Endodermal cell (in vitro differentiated cells): ENCODE data around the gene NCMAP. TPM values are rescaled to one million over a fixed set of nuclear protein-coding genes. Genes with fewer than 3 reads are reported as not detected.

ENCODE experiments used
- DNase-seq: peaks from one replicate; pipeline ENCODE4 v3.0.0-alpha.2; 2017
- H3K27ac ChIP-seq: 2 replicates; pipeline ENCODE4 v1.5.1; 2013; ENCODE audit warnings: mild to moderate bottlenecking, low read depth, low read length, moderate library complexity
- H3K27me3 ChIP-seq: 2 replicates; pipeline ENCODE4 v1.6.1; 2013; ENCODE audit warnings: mild to moderate bottlenecking, low read length, moderate library complexity; ENCODE audit not compliant: insufficient read depth, control insufficient read depth, poor library complexity, severe bottlenecking
- H3K36me3 ChIP-seq: 2 replicates; pipeline ENCODE4 v1.7.0; 2013; ENCODE audit warnings: mild to moderate bottlenecking, low read length, moderate library complexity; ENCODE audit not compliant: control insufficient read depth, insufficient read depth
- H3K4me1 ChIP-seq: one replicate; pipeline ENCODE4 v1.7.0; 2013; ENCODE audit warnings: low read length; ENCODE audit not compliant: control insufficient read depth, insufficient read depth
- H3K4me3 ChIP-seq: 2 replicates; pipeline ENCODE4 v1.5.1; 2013; ENCODE audit warnings: mild to moderate bottlenecking, low read length, moderate library complexity
- H3K9ac ChIP-seq: 2 replicates; pipeline ENCODE4 v1.6.1; 2013; ENCODE audit warnings: mild to moderate bottlenecking, low read length, moderate library complexity; ENCODE audit not compliant: poor library complexity, severe bottlenecking; ENCODE audit errors: extremely low read depth
- H3K9me3 ChIP-seq: 2 replicates; pipeline ENCODE4 v1.6.1; 2013; ENCODE audit warnings: mild to moderate bottlenecking, low read length, moderate library complexity; ENCODE audit not compliant: control insufficient read depth
- H3K27ac Mint-ChIP-seq: 2 replicates; pipeline ENCODE4 v1.8.0; 2020; ENCODE audit warnings: mixed read lengths
- H3K27me3 Mint-ChIP-seq: 2 replicates; pipeline ENCODE4 v1.8.0; 2021; ENCODE audit warnings: mild to moderate bottlenecking, mixed read lengths; ENCODE audit not compliant: insufficient read depth
- H3K36me3 Mint-ChIP-seq: 2 replicates; pipeline ENCODE4 v1.8.0; 2020; ENCODE audit warnings: low read depth, mixed read lengths
- H3K4me1 Mint-ChIP-seq: 2 replicates; pipeline ENCODE4 v1.8.0; 2020; ENCODE audit warnings: mixed read lengths
- H3K4me3 Mint-ChIP-seq: 2 replicates; pipeline ENCODE4 v1.8.0; 2020; ENCODE audit warnings: mild to moderate bottlenecking, moderate library complexity, mixed read lengths
- H3K9me3 Mint-ChIP-seq: 2 replicates; pipeline ENCODE4 v1.8.0; 2020; ENCODE audit warnings: mild to moderate bottlenecking, mixed read lengths
- WGBS, 2 experiments: methylation state at CpG; one replicate each; pipeline versions ENCODE4 v1.1.5 to v1.1.7; 2013; ENCODE audit warnings: missing lambda C conversion rate in 2 of 2, mixed read lengths in 1 of 2; ENCODE audit not compliant: insufficient coverage in 1 of 2, insufficient read length in 1 of 2; 5-methylcytosine and 5-hydroxymethylcytosine counted together
- total RNA-seq, 2 donors: library from RNA; stranded (reverse); fragmentation: NEBNext Ultra II Directional in 1 of 2; extraction: Animal tissue kit (Norgen Biotek cat#: 25700) in 1 of 2; gene quantifications; 2 replicates in 1 of 2; 3 replicates in 1 of 2; pipeline ENCODE4 v1.2.1, GENCODE V29; 2021
- TF ChIP-seq, protein P1 (sequence below): fragments of 200-600 bp; sonication (generic); conservative IDR thresholded peaks from 2 replicates; pipeline ENCODE4 v1.5.0; 2021; ENCODE audit warnings: antibody characterized with exemption, mild to moderate bottlenecking

Gene NCMAP
- total RNA-seq, 2 donors from 2014 or later = 0.15 to 0.42 TPM

GRCh38 chr1:24591781-24592180 is 35.9 kb downstream of the NCMAP start:
- H3K9me3 ChIP-seq = no peaks in the 10 kb centered on the region
- no peaks in the 10 kb centered on the region for H3K36me3 ChIP-seq
- 75 to 93% methylated on average over 2 to 3 of the region's 3 CpGs for WGBS, 2 experiments
- no peak overlapping the region for H3K27ac ChIP-seq
- H3K9ac ChIP-seq = no peak overlapping the region
- H3K4me3 ChIP-seq = no peak overlapping the region
- Mint-ChIP-seq H3K4me3 (no peak overlapping the region), H3K9me3 (no peaks in the 10 kb centered on the region), H3K36me3 (no peaks in the 10 kb centered on the region), H3K4me1 (peaks cover 3% of the 10 kb centered on the region), H3K27me3 (no peaks in the 10 kb centered on the region), H3K27ac (no peak overlapping the region)
- peak; percentile 36 for DNase-seq
- H3K27me3 ChIP-seq = no peaks in the 10 kb centered on the region
- TF ChIP-seq, protein P1, sequence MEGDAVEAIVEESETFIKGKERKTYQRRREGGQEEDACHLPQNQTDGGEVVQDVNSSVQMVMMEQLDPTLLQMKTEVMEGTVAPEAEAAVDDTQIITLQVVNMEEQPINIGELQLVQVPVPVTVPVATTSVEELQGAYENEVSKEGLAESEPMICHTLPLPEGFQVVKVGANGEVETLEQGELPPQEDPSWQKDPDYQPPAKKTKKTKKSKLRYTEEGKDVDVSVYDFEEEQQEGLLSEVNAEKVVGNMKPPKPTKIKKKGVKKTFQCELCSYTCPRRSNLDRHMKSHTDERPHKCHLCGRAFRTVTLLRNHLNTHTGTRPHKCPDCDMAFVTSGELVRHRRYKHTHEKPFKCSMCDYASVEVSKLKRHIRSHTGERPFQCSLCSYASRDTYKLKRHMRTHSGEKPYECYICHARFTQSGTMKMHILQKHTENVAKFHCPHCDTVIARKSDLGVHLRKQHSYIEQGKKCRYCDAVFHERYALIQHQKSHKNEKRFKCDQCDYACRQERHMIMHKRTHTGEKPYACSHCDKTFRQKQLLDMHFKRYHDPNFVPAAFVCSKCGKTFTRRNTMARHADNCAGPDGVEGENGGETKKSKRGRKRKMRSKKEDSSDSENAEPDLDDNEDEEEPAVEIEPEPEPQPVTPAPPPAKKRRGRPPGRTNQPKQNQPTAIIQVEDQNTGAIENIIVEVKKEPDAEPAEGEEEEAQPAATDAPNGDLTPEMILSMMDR = no peak
- H3K4me1 ChIP-seq = no peaks in the 10 kb centered on the region

DNA sequence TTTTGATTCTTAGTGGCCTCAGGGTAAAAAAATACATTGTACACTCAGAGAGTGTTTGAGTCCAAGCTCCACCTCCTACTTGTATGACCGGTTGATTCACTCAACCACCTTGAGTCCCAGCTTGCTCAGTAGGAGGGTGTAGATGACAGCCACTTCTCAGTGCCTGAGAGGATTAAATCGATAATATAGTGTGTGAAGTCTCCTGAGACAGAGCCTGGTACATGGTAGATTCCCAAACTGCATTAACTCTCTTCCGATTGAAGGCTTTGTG is 38.4 kb downstream of the NCMAP start:
- no peaks in the 10 kb centered on the region for H3K27me3 ChIP-seq
- H3K4me3 ChIP-seq = no peak overlapping the region
- TF ChIP-seq, protein P1 = no peak
- H3K36me3 ChIP-seq = no peaks in the 10 kb centered on the region
- Mint-ChIP-seq H3K27me3 (no peaks in the 10 kb centered on the region), H3K27ac (no peak overlapping the region), H3K36me3 (no peaks in the 10 kb centered on the region), H3K4me3 (no peak overlapping the region), H3K4me1 (peaks cover 3% of the 10 kb centered on the region), H3K9me3 (no peaks in the 10 kb centered on the region)
- H3K9me3 ChIP-seq = no peaks in the 10 kb centered on the region
- no peak overlapping the region for H3K9ac ChIP-seq
- 91 to 100% methylated on average over 2 to 3 of the region's 3 CpGs for WGBS, 2 experiments
- H3K4me1 ChIP-seq = no peaks in the 10 kb centered on the region
- no peak for DNase-seq
- H3K27ac ChIP-seq = no peak overlapping the region

- H3K4me1 Mint-ChIP-seq = peaks cover 8% of the 10 kb centered on the region
These were observed 40.6 kb downstream of the NCMAP start for GRCh38 chr1:24596401-24596880.

More at GRCh38 chr1:24596401-24596880, 40.6 kb downstream of the NCMAP start:
- no peaks in the 10 kb centered on the region for H3K27me3 ChIP-seq
- TF ChIP-seq, protein P1 = no peak
- Mint-ChIP-seq H3K27ac (no peak overlapping the region), H3K9me3 (no peaks in the 10 kb centered on the region), H3K27me3 (no peaks in the 10 kb centered on the region), H3K4me3 (no peak overlapping the region), H3K36me3 (no peaks in the 10 kb centered on the region)
- H3K27ac ChIP-seq = no peak overlapping the region
- no peak overlapping the region for H3K4me3 ChIP-seq
- 95 to 100% methylated on average over 6 to 9 of the region's 9 CpGs for WGBS, 2 experiments
- no peaks in the 10 kb centered on the region for H3K9me3 ChIP-seq
- no peaks in the 10 kb centered on the region for H3K4me1 ChIP-seq
- no peak overlapping the region for H3K9ac ChIP-seq
- H3K36me3 ChIP-seq = no peaks in the 10 kb centered on the region
- peak; percentile 35 for DNase-seq
